Activated T-cell treated with anti-CD3 and anti-CD28 coated beads for 4 hours (primary cell): ENCODE results near the gene PCID2.

Source experiments
- DNase-seq: peaks from one replicate; pipeline ENCODE4 v3.0.0-alpha.2; 2020

PCID2 gene

DNA sequence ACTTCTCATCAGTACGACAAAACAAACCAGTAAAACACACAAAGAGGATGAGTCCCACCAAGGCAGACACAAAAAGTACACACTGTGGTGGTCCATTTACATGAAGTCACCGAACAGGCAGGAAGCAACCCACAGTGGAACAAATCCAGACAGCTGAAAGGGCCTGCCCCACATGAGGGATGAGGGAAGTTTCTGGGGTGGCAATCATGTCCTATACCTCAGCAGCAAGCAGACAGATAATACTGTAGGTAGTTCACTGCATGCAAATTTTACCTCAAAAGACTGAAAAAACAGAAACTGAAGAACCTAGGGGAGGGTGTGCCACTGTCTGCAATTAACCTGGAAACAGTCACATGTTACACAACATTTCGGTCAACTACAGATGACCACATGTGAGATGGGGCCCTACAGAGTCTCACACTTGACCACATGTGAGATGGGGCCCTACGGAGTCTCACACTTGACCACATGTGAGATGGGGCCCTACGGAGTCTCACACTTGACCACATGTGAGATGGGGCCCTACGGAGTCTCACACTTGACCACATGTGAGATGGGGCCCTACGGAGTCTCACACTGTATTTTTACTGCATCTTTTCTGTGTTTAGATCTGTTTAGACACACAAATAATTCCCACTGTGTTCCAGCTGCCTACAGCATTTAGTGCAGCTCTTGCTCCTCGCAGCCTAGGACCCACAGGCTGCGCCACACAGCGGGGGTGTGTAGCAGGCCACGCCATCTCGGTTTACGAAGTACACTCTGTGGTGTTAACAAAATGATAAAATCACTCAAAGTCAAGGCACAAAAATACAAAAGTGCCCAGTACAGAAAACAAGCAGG is 22.2 kb downstream of the PCID2 start:
- no peak for DNase-seq

DNA sequence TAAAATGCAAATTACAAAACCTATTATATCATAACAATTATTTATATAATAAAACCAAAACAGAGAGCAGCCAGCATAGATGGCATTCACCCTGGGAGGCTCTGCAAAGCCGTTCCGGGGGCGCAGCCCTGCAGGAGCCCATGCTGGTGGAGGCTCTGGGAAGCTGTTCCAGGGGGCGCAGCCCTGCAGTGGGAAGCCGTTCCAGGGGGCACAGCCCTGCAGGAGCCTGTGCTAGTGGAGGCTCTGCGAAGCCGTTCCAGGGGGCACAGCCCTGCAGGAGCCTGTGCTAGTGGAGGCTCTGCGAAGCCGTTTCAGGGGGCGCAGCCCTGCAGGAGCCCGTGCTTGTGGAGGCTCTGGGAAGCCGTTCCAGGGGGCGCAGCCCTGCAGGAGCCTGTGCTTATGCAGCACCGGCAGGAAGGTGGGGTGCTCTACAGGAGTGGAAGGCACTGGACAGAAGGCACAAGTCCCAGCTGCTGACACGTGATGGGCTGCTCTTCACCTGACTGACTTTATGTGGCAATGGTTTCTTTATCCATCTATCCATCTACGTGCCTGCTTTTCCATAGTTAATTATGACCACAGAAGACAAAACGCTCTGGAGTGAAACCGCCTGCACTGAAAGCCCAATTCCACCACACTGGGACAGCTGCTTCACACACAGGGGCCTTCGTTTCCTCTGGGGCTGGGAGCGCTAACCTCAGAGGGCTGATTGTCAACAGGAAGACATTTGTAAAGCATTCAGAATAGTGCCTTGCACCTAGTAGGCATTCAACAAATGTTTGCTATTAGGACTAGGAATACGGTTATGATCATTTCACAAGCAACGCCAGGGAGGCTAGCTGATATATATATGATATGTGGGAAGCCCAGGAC is 23.7 kb downstream of the PCID2 start:
- no peak for DNase-seq

DNA sequence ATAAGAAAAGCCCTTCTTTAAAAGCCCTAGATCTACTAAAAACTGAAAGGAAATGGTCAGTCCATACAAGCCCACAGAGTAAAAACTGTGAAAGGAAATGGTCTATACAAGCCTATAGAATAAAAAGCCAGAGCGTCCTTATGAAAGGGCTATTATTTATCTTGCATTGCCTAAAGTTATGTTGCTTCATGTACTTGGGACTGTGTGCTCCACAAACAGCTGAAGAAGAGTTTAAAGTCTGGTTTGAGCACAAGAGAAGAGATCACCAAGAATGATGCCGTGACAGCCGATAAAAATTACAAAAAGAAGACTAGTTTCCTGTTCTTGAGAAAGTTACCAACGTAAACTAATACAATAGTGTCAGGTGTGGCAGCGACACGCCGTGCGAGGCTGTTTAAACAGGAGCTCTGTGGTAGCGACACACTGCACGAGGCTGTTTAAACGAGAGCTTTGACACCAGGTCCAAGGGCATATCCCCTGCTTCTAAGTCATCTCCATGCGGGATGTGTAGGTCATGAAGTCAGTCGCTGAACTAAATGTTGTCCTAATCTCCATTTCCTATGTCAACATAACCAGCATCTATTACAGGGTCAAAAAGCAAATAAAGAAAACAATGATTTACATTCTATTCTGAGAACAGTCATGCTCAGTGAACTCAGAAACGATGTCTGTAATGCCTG is 24.9 kb downstream of the PCID2 start:
- no peak for DNase-seq

DNA sequence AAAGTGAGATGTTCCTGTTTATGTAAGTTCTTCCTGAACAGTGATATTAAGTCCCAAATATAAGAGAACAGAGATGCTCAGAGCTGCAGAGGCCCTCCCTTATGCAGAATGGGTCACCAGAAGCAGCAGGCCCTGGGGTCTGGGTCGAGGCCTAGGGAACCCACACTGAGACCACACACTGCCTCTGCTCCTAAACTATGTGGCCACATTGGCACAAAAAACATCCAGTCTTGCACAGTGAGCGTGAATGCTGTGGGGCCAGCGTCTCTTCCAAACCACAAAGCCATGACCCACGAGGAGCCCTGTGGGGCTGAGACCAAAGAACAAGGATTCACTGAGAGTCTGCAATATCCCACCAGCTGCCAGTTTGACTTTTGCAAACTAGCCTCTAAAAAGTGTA is 26.4 kb downstream of the PCID2 start:
- no peak for DNase-seq

DNA sequence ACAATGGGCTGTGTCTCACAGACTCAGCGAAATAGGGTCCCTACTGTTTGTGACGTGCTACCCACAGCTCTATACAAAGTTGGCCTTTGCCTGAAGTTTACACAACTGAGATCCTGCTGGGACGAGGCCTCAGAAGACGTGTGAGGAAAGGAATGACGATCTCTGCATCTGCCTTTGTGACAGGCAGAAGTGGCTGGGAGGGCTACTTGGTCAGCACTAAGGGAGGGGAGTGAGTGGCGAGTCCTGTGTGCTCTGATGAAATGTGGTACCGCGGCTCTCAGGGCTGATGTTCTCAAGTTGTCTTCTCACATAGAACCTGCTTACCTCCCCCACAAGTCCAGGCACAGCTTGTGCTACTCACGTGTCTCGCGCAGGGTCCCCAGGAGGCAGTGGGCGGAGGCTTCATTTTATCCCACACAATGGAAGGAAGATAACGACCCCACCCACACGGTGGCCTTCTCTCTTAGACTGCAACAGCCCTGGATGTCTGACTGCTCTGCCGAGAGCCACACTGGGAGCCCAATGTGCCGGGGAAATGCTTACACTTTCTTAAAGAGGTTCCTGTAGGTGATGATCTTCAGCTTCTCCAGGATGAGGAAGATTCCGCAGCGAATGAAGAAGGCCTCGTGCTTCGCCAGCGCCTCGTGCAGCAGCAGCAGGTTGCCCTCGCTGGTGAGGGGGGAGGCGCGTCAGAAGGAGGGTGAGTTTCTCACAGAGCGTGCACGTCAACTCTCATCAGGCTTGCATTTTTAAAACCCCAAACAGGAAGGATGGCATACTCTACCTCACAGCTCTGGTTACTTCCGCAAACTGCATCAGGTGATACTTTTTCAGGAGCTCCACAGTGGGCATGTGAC is 28.9 kb downstream of the PCID2 start:
- no peak for DNase-seq

DNA sequence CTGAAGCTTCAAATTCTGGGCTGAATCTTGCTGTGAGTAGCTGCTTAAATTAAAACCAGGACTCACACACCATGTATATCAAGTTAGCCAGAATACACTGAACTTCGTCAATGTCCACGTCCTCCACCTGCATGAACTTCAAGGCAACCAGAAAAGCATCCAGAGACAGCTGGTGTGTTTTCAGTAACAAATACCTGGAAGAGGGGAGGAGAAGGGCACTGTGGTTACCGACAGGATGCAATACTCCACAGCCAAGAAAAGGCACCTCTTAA is 29.6 kb downstream of the PCID2 start:
- DNase-seq: no peak

DNA sequence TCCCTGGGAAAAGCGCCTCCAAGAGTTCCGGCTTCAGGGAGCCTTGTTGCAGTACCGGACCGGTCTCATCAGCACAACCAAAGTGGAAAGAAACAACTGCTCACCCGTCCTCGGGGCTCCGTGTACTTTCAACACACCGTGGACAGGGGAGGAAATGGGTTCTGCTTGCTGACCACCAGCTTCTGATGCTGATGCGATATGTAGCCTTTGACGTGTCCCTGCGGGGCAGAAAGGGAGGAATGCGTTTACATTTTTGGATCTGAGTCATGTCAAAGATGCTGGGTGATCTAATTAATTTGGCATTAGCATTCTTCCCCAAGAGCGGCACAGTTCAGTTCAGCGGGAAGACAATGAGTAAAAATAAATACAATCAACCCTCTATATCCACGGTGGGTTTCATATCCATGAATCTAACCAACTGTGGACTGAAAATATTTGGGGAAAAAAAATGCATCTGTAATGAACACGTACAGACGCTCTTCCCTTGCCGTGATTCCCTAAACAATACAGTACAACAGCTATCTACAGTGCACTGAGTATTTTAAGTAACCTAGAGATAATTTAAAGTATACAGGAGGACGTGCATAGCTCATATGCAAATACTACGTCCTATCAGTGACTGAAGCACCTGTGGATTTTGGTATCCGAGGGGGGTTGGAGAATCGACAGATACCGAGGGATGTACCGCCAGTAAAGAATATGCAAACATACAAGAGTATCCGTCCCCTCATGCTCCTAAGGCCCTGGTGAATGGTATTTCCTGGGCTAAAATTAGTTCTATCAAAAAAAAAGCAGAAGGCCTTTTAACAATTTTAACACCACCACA is 30.2 kb downstream of the PCID2 start:
- no peak for DNase-seq

DNA sequence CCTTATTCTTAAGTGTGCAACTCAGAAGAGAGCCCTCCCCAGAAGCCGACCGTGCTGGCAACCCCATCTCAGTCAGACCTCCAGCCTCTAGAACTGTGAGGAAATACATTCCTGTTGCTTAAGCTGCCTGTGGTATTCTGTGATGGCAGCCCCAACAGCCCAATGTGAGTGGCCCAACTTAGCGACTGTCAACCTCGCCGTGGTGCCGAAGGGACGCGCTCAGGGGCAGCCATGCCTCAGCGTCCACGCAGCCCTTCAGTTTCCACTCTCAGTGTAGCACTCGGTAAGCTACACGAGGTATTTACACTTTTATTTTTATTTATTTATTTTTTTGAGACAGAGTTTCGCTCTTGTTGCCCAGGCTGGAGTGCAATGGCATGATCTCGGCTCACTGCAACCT is 31.6 kb downstream of the PCID2 start:
- DNase-seq: no peak

DNA sequence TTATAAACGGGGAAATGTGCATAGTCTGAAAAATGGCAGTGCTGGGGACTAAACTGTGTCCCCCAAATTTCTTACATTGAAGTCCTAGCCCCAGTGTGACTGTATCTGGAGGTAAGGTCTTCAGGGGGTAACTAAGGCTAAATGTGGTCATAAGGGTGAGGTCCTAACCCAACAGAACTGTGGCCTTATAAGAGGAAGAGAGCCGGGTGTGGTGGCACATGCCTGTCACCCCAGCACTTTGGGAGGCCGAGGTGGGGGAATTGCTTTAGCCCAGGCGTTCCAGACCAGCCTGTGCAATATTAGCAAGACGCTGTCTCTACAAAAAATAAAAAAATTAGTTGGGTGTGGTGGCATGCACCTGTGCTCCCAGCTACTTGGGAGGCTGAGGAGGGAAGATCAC is 32.2 kb downstream of the PCID2 start:
- DNase-seq: peak; percentile 59

DNA sequence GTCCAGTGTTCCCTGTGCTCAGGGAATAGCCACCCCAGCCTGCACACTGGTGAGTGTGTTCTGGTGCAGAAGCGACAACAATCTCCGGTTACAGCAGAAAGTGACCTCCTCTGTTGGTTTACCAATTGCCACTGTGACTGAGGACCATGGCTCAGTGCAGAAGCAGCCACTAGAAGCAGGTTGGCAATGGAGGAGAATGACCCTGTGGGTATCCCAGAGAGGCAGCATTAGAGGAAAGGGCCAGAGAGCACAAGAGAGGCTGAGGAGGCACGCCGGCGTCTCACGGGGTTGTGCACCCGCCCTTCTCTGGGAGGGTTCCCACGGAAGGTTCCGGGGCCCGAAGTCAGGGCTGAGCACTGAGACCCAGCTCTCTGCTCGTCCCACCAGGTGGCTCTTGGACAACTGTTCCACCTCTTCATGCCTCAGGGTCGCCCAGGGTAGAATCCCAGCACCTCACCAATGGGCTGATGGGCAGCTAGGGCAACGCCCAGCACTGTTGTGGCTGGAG is 36.0 kb downstream of the PCID2 start:
- no peak for DNase-seq

DNA sequence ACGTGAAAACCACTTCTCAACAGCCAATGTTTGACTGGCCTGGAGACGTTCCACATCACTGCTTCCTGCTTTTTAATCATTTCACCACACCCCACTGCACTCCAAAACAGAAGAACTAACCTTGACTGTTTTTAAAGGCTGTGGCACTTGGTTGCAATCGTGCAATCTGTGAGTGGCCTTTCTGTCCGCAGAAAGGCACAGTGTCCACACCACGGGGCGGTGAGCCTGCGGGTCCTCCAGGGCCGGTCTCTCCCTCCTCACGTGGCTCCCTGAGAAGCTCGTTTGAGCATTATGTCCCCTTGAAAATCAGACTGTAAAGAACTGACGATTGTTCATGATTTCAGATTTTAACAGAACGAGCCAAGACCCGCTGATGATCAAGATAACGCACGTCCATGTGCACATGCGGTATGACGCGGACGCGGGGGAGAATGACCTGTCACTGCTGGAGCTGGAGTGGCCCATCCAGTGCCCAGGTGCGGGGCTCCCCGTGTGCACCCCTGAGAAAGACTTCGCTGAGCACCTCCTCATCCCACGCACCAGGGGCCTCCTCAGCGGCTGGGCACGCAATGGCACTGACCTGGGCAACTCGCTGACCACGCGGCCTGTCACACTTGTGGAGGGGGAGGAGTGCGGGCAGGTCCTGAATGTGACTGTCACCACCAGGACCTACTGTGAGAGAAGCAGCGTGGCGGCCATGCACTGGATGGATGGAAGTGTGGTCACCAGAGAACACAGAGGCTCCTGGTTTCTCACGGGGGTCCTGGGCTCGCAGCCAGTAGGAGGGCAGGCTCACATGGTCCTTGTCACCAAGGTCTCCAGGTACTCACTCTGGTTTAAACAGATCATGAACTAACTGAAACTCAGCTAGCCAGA is 37.0 kb downstream of the PCID2 start:
- no peak for DNase-seq

DNA sequence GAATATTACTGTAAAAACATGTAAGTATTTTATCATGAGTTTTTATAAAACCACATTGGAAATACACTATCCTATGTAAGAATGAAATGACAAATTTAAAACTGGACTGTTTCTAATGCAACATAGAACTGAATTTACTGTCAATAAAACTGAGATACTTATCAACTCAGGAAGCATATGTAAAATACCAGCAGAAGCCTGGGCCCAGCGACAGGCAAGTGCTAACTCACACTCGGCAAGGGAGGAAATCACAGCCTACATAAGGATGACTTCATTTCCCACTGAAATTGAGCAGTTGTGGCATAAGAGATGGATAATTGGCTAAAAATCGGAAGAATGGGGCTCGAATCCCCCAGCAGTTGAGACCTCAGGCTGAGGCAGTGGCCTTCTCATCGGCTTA is 38.0 kb downstream of the PCID2 start:
- no peak for DNase-seq

DNA sequence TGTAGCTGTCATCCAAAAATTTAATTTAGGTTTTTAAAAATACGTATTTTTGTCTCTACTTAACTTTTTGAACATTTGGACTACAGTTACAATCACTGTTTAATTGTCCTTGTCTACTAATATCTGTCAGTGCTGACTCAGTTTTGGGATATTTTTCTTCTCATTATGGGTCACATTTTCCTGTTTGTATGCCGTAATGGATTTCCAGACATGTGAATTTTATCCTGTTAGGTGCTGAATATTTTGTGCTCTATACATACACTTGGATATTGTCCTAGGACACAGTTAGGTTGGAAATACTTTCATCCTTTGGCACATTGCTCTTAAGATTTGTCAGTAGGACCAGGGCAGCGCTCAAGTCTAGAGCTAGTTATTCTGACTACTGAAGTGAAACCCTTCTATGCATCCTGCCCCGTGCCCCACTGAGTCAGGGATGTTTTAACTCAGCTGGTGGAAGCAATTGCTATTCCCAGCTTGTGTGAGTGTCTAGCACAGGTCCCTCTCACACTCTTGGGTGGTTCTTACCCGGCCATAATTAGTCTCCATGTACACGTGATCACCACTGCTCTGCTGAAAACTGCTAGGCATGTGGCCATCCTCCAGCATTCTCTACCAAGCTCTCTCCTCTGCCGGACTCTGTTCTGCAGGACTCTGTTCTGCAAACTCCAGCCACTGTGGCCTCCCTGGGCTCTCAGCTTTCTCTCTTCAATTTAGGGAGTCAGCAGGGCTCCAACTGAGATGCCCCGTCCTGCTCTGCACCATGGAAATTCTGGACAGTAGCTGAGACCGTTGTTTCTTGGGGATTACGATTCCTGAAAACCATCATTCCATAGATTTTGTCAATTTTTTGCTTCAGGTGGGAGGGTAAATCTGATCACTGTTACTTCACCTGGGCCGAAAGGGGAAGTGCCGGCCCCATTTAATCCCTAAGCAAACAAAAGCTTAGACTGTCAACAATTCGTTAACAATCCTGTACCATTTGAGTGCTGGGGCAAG is 38.9 kb downstream of the PCID2 start:
- DNase-seq: no peak

DNA sequence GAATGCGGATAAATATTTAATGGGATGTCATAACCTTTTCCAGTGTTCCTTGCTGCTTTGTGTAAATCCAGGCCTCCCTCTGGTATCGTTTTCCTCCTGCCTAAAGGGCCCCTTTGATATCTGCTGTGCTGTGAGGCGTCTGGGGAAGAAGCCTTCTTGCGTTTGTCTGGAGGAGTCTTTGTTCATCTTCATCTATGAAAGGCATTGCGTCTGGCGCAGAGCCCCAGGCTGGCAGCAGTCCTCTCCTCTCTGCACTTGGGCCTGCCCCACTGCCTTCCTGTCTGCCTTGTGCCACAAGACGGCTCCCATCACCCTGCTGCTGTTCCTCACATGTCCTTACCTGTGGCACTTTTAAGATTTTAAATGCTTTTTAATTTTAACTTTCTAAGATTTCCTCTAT is 40.3 kb downstream of the PCID2 start:
- DNase-seq: no peak

DNA sequence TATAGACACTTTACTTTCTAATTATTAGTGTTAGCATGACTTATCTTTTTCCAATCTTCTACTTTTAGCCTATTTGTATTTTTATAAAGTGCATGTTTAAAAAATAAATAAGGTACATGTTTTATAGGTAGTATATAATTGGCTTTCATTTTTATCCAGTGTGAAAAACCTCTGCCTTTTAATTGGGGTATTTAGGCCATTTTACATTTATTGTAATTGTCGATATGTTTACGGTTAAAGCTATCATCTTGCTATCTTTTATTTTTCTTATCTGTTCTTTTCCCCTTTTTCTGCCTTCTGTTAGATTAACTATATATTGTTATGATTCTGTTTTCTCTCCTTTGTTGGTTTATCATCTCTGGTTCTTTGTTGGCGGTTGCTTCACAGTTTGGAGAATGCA is 40.9 kb downstream of the PCID2 start:
- no peak for DNase-seq

DNA sequence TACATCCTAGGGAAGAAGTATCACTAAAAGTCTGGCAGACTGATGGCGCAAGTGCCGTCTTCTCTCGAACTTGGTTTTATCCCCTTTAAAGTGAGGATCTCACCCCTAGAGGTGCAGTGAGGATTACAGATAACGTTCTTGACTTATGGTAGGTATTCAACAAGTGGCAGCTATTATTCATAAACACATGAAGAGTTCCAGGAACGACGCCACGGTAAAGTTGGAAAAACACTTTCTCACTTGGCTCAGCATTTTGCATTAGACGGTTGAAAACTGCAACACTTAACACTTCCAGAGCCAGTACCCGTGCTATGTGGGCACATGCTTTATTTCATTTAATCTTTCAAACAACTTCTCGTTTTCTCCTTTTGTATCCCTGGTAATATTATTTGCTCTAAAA is 41.3 kb downstream of the PCID2 start:
- no peak for DNase-seq

DNA sequence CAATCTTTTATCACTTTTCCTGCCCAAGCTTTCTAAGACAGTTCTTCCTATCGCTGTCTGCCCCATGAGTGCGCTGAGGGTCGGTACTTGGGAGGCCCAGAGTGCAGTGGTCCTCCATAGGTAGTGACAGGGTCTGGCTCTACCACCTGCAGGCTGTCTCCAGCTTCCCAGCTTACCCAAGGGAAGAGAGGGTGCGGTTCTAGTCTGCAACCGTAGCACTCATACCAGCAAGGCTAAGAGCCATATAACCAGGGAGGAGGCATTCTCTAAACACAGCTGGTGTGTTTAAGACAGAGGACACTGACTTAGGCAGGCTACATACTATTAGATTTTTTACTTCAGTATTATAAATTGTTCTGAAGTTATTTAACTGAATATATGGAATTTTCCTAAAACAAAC is 41.8 kb downstream of the PCID2 start:
- DNase-seq: no peak

DNA sequence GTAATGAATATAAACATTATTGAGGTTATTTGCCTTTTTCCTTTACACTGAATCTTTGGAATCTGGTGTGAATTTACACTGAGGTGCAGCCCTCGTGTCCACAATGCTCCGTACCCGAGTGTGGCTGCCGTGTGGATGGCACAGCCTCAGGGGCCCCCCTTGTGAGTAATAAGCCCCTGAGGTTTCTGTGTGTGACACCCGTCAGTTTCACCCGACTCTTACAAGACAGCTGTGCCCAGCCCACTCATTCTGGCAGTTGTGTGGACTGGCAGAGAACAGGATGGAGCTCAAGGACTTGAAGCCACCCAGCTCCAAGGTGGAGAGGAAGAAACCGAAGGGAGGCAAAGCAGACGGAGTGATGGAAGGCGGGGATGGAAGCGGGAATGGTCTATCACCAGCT is 42.2 kb downstream of the PCID2 start:
- no peak for DNase-seq

DNA sequence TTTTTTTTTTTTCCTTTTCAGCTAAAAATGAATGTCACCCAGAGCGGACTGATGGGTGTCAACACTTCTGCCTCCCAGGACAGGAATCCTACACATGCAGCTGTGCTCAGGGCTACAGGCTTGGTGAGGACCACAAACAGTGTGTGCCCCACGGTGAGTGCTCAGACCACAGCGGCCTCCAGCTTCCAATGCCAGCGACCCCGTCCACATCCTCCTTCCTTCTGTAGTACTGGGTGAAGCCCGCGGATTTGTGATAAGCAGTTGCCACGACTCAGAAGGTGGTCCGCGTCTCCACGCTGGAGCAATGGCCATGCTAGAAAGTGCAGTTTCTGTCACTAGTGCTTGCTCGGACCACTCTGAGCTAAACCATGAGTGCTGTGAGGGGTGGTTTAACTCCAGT is 44.0 kb downstream of the PCID2 start:
- DNase-seq: no peak
